WI38 (cell line): ENCODE measurements around the gene CCDC150.
"Not testable (repeated sequence)": the region's sequence is repeated elsewhere in the genome, so short reads cannot be mapped to it uniquely, and the experiment has no call there.

Experiments
- H3K4me3 ChIP-seq: 2 replicates; pipeline ENCODE4 v1.5.1; 2011; ENCODE audit warnings: low read depth, mild to moderate bottlenecking, control low read depth, low read length
- CTCF ChIP-seq: IDR thresholded peaks from 2 replicates; pipeline ENCODE4 v1.5.1; 2012; ENCODE audit warnings: low read depth, mild to moderate bottlenecking, control low read depth, low read length

Gene CCDC150

GRCh38 chr2:196729418-196729817 lies 89.9 kb downstream of the CCDC150 start:
- no peak for TF ChIP-seq CTCF
- H3K4me3 ChIP-seq: no peak overlapping the region

GRCh38 chr2:196736646-196737045 lies 97.1 kb downstream of the CCDC150 start:
- H3K4me3 ChIP-seq: not testable (repeated sequence)

- no peak overlapping the region for H3K4me3 ChIP-seq
- no peak for TF ChIP-seq CTCF
Observed at GRCh38 chr2:196737046-196737445, 97.5 kb downstream of the CCDC150 start.

GRCh38 chr2:196739031-196739430 lies 99.5 kb downstream of the CCDC150 start:
- H3K4me3 ChIP-seq: no peak overlapping the region
- no peak for TF ChIP-seq CTCF

GRCh38 chr2:196742216-196742615 lies 102.7 kb downstream of the CCDC150 start:
- no peak for TF ChIP-seq CTCF
- H3K4me3 ChIP-seq: no peak overlapping the region

- no peak for TF ChIP-seq CTCF
- no peak overlapping the region for H3K4me3 ChIP-seq
Observed at GRCh38 chr2:196742685-196743084, 103.2 kb downstream of the CCDC150 start.

- no peak overlapping the region for H3K4me3 ChIP-seq
- TF ChIP-seq CTCF: no peak
Observed at GRCh38 chr2:196743165-196743564, 103.7 kb downstream of the CCDC150 start.

- no peak for TF ChIP-seq CTCF
- no peak overlapping the region for H3K4me3 ChIP-seq
Observed at GRCh38 chr2:196745711-196746110, 106.2 kb downstream of the CCDC150 start.
